Fibroblast of skin of abdomen (primary cell): ENCODE data around the gene PLS1. TPM values are rescaled to one million over a fixed set of nuclear protein-coding genes. Genes with fewer than 3 reads are reported as not detected.
A peak's percentile ranks its signal among the peaks of the same experiment; 100 is the strongest.
"Not testable (repeated sequence)": the region's sequence is repeated elsewhere in the genome, so short reads cannot be mapped to it uniquely, and the experiment has no call there.

Experiments used
- DNase-seq: peaks from one replicate; pipeline ENCODE4 v3.0.0-alpha.2; 2013
- polyA plus RNA-seq, 2 experiments: library from polyadenylated mRNA; unstranded; fragments of 120-200 nt; gene quantifications; one replicate each; pipeline ENCODE4 v1.2.1, GENCODE V29; 2013; ENCODE audit not compliant: insufficient read length in 2 of 2

The PLS1 gene, protein sequence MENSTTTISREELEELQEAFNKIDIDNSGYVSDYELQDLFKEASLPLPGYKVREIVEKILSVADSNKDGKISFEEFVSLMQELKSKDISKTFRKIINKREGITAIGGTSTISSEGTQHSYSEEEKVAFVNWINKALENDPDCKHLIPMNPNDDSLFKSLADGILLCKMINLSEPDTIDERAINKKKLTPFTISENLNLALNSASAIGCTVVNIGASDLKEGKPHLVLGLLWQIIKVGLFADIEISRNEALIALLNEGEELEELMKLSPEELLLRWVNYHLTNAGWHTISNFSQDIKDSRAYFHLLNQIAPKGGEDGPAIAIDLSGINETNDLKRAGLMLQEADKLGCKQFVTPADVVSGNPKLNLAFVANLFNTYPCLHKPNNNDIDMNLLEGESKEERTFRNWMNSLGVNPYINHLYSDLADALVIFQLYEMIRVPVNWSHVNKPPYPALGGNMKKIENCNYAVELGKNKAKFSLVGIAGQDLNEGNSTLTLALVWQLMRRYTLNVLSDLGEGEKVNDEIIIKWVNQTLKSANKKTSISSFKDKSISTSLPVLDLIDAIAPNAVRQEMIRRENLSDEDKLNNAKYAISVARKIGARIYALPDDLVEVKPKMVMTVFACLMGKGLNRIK
- polyA plus RNA-seq (2013, experiment 1 of 2; ENCODE audit: insufficient read length) = 1.1 TPM
- 1.1 TPM for polyA plus RNA-seq (2013, experiment 2 of 2; ENCODE audit: insufficient read length)

GRCh38 chr3:142595951-142596725 lies at the start of gene PLS1:
TSS of gene PLS1 (plus strand) at chr3:142596393. CDS start at chr3:142664238, 67,845 bp downstream.
- DNase-seq = peak; percentile 77

GRCh38 chr3:142549986-142550385 lies 46.2 kb upstream of the PLS1 start:
- no peak for DNase-seq

DNA sequence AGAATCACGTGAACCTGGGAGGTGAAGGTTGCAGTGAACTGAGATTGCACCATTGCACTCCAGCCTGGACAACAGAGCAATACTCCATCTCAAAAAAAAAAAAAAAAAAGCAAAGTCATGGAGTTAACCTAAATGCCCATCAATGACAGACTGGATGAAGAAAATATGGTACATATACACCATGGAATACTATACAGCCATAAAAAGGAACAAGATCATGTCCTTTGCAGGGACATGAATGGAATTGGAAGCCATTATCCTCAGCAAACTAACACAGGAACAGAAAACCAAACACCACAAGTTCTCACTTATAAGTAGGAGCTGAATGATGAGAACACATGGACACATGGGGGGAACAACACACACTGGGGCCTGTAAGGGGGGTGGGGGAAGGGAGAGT lies 43.6 kb upstream of the PLS1 start:
- DNase-seq = not testable (repeated sequence)

- no peak for DNase-seq
These were observed 42.5 kb upstream of the PLS1 start for GRCh38 chr3:142553741-142554140.

DNA sequence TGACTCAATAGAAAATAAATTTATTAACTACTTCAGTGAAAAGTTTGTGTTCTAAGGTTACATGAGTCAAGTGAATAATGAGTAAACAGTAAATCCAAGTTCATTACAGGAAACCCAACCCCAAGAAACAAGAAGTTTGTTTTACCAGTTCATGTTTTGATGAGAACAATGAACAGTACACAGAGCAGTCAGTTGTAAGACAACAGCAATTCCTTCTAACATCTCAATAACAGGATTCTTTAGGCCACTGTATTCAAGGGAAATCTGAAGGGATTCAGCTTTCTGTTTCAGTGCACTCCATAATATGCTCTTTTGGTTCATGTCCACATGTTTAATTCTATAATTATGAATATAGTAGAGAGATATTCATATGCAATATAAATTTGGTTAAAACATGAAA lies 36.1 kb upstream of the PLS1 start:
- no peak for DNase-seq

- DNase-seq = no peak
These were observed 32.6 kb upstream of the PLS1 start for GRCh38 chr3:142563496-142563997.

GRCh38 chr3:142566096-142566495 lies 30.1 kb upstream of the PLS1 start:
- DNase-seq = no peak

DNA sequence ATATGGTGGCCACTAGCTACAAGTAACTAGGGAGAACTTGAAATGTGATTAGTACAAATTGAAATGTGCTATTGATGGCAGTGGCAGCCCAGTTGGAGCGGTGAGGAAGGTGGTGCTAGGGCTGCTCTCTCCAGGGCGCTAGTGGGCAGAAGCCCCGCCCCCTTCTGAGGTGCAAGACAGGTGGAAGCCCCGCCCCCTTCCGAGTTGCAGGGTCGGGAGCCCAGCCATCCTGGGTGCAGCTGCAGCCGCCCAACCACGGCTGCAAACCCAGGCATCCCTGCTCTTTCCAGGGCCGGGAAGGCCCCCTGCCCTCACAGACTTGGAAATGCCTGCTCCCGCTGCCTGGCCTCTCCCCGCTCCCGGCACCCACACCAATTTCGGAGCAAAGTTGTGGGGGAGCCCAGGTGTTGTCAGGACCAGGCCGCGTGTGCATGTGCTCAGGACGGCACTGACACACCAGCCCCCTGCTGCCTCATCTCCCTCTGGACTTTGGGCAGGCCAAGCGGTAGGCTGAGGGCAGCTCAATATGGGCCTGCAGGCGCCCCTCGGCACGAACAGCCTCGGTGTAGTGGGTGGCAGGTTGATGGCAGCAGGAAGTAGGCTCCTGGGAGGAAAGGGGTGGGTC lies 27.7 kb upstream of the PLS1 start:
- DNase-seq = no peak

DNA sequence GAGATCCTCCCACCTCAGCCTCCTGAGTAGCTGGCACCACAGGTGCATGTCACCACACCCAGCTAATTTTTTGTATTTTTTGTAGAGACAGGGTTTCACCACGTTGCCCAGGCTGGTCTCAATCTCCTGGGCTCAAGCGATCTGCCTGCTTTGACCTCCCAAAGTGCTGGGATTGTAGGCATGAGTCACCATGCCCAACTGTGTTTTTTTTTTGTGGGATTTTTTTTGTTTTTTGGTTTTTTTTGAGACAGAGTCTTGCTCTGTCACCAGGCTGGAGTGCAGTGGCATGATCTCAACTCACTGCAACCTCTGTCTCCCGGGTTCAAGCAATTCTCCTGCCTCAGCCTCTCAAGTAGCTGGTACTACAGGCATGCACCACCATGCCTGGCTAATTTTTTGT lies 26.8 kb upstream of the PLS1 start:
- not testable (repeated sequence) for DNase-seq

DNA sequence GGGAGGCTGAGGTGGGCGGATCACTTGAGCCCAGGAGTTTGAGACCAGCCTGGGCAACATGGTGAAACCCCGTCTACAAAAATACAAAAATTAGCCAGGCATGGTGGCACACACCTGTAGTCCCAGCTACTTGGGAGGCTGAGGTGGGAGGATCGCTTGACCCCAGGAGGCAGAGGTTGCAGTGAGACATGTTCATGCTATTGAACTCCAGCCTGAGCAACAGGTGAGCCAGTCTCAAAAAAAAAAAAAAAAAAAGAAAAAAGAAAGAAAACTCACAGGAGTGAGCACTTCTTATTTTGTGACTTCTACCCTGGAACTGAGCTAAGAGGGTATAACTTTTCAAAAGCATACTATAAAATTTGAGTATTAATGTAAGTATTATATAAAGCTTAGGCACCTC lies 22.0 kb upstream of the PLS1 start:
- DNase-seq = not testable (repeated sequence)

- no peak for DNase-seq
These were observed 21.5 kb upstream of the PLS1 start for GRCh38 chr3:142574665-142575064.

- DNase-seq = no peak
These were observed 19.4 kb upstream of the PLS1 start for GRCh38 chr3:142576792-142577191.

DNA sequence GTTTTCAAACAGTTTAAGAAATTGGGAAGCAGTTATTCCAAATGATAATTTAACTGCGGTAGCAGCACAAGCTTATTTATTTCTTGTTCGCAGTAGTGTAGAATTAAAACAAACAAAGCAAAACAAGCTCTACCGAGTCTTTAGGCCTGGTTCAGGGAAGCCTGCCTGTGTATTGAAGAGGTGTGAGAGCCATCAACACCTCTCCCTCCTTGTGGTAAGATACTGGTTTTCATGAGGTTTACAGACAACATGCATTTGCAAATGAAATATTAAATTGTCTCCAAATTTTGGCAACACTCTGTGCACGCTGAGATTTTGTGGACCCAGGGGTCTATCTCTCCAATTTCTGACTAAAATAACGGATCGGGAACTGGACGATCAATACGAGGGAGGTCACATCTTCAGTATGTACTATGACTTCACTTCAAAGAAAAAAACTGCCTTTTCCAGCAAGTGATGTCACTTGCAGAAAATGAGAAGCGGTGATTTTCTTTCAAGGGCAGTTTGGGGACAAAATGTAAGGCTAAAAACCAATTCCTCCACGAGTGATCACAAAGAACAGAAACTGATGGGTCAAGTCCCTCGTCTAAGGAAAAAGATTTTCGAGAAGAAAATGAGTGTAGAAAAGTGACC lies 18.4 kb upstream of the PLS1 start:
- peak; percentile 6 for DNase-seq

- DNase-seq = peak; percentile 97
These were observed 17.6 kb upstream of the PLS1 start, which contains the start of gene ATR for GRCh38 chr3:142578329-142579223. TSS of gene ATR (minus strand) at chr3:142578733. CDS start at chr3:142578704, 29 bp downstream.

- no peak for DNase-seq
These were observed 16.2 kb upstream of the PLS1 start for GRCh38 chr3:142580061-142580423.

- not testable (repeated sequence) for DNase-seq
These were observed 15.1 kb upstream of the PLS1 start for GRCh38 chr3:142581070-142581469.

GRCh38 chr3:142586803-142587406 lies 9.3 kb upstream of the PLS1 start:
- DNase-seq = peak; percentile 67

DNA sequence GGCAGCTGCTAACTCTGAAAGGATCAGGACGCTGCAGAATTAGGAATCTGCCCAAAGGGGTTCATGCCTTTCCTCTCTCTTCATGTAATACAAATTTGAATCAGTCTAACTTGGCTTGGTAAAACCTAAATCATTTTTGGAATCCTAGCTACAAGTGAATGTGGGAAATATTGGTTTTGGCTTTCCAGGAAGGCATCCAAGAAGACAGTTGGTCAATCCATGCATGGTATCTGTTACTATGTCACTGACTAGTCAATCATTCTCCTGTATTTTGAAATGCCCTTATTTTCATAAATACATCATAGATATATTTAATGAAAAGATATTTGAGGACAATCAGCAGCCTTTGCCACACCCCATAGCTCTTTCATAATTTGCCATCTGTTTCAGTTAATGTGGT lies 7.5 kb upstream of the PLS1 start:
- DNase-seq = no peak

- not testable (repeated sequence) for DNase-seq
These were observed 3.9 kb upstream of the PLS1 start for GRCh38 chr3:142592268-142592667.

DNA sequence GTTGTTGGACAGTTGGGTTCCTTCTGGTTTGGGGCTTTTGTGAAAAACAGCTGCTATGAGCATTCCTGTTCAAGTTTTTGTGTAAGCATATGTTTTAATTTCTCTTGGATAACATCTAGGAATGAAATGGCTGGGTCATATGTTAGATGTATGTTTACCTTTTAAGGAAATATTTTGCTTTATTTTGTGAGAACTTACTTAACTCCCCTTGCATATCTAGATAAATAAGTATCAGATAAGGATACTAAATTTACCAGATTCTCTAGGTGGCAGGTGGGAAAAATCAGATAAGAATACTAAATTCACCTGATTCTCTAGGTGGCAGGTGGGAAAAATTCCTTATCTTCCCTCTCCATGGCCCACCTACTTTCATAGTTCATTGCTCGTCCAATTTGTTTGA lies 1.1 kb upstream of the PLS1 start:
- no peak for DNase-seq
